Ecto neural progenitor cell (in vitro differentiated cells): ENCODE data around the gene EIF4G1.

Source experiments
- DNase-seq: peaks from one replicate; pipeline ENCODE4 v3.0.0-alpha.2; 2018; ENCODE audit warnings: low spot score

Gene EIF4G1

DNA sequence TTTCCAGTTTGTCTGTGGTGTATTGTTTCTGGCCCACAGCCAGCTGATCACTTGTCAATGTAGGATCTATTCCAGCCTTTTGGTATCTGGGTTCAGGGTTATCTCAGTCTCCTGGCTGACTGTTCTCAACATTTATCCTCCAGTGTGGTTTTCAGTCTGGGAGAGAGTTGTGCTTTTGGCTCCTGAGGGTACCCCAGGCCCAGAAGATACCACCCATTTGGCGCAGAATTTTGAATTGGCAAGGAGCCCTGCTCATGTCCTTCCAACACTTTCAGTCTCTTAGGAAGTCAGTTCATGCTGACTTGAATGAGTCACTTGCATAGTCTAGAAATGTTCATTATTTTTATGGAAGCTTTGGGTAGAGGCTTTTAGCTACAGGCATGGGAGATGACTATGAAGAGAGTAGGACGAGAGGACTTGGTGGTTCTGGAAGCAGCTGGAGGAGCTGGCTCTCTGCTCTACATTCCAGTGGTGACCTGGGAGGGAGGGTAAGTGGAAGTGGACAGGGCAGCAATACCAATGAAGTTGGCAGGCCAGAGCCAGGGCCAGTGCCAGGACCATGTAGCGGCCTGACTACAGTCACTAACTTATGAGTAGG lies 54.3 kb downstream of the EIF4G1 start:
- DNase-seq = no peak

DNA sequence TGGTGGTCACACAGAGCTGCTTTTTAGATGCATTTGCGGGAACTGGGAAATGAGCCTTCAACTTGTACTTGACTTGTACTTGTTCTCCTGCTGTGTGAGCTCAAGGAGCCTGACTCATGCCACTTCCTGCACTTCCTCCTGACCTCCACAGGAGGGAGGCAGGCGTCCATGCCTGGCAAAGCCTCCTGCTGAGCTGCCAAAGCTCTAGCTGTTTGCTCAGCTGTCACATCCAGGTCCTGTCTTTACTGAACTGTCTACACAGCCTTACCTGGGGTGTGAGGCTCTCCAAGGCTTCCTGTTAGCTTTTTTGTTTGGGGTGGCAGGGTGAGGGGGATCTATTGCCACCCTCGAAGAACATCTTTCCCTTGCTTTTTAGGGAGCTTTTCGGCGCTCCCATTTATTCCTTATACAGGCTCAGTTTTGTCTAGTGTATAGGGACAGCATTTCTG lies 57.2 kb downstream of the EIF4G1 start:
- DNase-seq = peak; percentile 78

DNA sequence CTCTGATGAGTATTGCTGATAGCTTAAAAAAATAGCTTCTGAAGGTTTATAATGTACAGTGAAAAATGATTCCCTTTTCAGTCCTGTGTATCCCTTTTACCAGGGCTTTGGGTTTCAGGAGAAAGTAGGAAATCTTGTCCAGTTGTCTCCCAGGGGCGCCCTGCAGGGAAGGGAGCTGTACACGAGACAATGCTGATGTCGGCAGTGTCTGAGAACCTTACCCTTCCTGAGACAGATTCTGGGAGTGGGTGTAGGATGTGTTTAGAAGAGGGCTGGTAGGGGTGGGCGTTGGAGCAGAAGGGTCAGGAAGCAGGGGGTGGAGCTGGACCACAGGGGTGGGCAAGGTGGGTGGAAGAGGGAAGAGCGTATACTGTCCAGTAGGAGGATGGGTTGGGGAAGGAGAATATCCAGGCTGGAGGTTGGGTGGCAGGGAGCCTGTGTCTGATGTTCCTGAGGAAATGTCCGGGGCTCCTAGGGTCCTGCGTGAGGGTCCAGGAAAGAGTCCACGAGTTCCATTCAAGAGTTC lies 58.0 kb downstream of the EIF4G1 start:
- no peak for DNase-seq

- no peak for DNase-seq
Observed at GRCh38 chr3:184372911-184373310, 58.5 kb downstream of the EIF4G1 start.

DNA sequence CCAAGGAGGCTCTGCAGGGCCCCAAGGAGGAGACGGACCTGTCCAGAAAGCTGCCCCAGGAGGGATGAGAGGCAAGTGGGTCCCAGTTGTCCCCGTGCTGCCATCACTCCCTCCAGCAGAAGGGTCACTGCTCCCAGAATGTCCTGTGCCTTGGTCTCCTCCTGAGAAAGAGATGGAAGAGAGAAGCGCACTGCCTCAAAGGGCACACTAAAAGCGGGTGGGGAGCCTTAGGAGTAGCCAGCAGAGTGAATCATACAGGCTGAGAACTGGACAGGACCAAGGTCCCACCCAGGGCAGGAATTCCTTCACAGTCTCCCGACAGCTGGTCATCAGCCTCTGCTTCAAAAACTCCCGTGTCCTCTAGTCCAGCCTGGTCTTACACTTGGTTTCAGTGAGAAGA lies 59.0 kb downstream of the EIF4G1 start:
- DNase-seq = no peak

DNA sequence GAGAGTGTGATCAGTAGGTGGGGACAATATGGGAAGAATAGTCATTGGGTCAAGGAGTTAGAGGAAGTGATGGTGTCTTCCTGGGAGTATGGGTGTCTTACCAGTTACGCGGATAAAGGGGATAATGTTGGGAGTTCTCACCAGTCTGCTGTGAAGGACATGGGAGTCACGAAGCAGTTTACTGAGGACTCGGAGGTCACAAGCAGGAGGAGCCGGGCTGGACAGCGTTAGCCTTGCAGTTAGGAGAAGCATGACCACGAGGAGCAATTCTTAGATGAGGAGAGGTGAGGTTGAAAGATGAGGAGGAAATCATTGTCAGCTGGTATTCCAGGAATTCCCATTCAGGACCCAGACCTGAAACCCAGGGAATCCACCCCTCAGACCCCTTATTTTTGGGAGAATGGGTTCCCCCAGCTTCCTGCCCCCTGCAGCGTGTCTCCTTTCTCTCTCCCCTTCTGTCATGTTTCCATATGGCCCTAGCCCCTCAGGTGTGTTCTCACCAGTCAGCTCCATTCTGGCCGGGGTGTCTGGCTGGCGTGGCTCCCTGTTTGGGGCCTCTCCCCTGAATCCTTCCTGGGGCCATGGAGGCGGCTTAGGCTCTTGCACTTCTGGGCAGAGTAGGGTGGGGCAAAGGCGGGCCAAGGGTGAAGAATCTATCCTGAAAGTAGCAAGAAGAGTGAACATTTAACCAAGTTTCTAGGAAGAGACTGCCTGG lies 61.5 kb downstream of the EIF4G1 start:
- DNase-seq = no peak

DNA sequence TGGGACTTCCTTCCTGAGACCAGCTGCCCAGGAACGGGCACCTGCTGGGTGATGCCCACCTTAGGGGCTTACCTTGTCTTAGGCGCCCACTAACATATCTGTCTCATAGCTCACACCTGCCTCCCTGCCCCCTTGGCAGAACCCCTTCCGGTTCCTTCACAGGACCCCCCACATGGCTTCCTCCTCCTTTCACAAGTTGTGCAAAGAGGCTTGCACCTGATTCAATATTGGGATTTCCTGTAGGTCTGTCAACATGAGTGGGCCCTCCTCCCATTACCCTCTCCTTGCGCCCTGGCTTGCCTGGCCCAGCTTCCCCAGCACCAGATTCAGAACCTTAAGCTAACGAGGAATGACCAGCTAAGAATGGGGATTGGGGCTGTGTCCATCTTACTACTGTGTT lies 63.0 kb downstream of the EIF4G1 start:
- DNase-seq = no peak

DNA sequence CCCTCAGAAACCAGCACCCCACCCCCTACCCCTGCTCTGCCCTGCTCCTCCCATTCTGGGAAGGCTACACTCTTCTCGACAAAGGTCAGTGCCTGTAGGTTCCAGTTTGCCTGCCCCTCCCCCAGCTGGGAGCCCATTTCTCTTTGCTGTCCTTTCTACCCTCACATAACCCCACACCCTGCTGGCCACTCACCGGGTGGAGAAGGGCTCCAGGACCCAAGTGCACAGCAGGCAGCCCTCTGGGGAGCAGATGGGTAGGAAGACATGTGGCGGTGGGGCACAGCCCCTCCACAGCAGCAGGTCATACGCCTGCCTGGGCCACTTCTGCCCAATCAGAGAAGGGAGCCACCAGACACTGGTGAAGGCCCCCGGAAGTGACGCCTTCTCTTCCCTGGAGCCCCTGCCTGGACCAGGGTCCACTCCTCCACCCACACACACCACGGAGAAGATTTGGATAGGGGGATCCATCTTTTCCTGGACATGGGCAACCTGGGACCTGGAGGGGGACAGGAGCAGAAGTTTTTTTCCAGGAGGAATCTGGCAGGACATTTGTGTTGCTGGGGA lies 63.6 kb downstream of the EIF4G1 start, which contains the start of gene THPO:
Gene THPO, minus strand, starts transcription at position 326 of the 564 bp plus-strand sequence. CDS start 1,948 bp downstream, outside the sequence.
- peak; percentile 64 for DNase-seq

- no peak for DNase-seq
Observed at GRCh38 chr3:184378651-184379357, 64.4 kb downstream of the EIF4G1 start.

DNA sequence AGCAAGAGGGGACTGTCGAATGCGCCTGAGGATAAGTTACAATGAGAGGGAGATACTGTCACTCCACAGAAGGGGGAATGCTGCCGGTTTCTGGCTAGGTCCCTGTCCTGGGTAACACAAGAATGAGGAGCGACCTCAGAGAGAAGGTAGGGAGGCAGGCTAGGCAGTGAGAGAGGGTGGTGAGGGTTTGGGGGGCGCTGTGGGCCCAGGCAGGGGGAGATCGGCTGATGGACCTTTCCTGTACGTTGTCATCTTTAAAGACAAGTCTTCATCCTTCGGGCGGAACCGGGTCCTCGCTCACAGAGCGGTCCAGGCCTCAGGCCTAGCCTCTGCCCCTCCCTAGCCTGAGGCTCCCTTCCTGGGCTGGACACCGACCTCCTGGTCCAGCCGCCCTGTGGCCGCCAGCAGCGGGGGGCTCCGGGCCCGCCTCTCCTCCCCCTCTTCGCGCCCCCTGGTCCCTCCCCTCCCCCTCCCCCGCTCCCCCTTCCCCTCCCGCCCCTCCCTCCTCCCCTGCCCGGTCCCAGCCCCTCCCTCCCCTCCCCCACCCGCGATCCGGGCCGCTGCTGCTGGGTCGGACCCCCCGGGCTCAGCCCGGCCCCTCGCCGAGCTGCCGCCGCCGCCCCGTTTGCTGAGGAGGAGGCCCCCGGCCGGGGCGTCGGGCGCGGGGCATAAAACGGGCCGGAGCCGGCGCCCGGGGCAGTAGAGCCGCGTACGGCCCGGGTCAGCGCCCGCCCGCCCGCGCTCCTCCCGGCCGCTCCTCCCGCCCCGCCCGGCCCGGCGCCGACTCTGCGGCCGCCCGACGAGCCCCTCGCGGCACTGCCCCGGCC lies 65.2 kb downstream of the EIF4G1 start, which contains the start of gene CHRD:
Gene CHRD, plus strand, starts transcription at position 697 of the 827 bp plus-strand sequence. CDS start 265 bp downstream, outside the sequence.
- peak; percentile 64 for DNase-seq

DNA sequence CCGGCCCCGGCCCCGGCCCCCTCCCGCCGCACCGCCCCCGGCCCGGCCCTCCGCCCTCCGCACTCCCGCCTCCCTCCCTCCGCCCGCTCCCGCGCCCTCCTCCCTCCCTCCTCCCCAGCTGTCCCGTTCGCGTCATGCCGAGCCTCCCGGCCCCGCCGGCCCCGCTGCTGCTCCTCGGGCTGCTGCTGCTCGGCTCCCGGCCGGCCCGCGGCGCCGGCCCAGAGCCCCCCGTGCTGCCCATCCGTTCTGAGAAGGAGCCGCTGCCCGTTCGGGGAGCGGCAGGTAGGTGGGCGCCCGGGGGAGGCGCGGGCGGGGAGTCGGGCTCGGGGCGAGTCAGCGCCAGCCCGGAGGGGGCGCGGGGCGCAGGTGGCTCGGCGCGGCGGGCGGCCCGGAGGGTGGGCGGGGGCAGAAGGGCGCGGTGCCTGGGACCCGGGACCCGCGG lies 65.8 kb downstream of the EIF4G1 start:
- peak; percentile 82 for DNase-seq

DNA sequence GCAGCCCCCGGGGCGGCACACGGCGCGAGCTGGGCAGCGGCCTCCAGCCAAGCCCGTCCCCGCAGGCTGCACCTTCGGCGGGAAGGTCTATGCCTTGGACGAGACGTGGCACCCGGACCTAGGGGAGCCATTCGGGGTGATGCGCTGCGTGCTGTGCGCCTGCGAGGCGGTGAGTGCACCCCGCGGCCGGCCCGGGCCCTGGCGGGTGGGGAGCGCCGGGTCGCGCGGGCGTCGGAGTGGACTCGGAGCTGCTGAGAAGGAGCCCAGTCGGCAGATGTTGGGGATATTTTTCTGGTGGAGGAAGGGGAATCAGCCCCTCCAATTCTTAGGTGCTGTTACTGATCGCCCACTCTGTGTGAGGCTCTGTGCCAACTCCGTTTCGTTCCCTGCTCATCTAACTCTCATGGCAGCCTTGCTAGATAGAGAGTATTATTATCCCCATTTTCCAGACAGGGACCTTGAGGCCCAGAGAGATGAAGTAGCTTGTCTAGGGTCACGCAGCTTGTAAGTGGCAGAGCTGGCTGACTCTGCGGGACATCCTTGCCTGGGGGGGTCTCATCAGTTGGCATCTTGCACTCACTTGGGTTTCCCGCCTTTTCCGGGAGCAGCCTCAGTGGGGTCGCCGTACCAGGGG lies 66.3 kb downstream of the EIF4G1 start:
- DNase-seq = no peak

- peak; percentile 74 for DNase-seq
Observed at GRCh38 chr3:184381261-184382224, 67.1 kb downstream of the EIF4G1 start.

- no peak for DNase-seq
Observed at GRCh38 chr3:184382326-184383032, 68.1 kb downstream of the EIF4G1 start.

GRCh38 chr3:184383033-184383740 lies 68.8 kb downstream of the EIF4G1 start:
- DNase-seq = no peak

DNA sequence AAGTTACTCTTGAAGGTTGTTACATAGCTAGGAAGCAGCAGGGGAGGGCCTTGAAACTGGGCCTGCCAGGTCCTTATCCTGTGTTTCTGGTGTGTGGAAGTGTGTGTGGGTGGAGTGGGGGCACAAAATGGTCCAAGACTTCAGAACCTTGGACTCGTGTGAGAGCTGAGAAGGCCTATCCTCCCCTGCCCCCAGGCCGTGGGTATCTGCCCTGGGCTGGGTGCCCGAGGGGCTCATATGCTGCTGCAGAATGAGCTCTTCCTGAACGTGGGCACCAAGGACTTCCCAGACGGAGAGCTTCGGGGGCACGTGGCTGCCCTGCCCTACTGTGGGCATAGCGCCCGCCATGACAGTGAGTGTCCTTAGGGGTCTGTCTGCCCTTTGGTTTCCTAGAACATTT lies 69.9 kb downstream of the EIF4G1 start:
- no peak for DNase-seq
